ENCODE data around the gene LPP. TPM values are rescaled to one million over a fixed set of nuclear protein-coding genes. Genes with fewer than 3 reads are reported as not detected.

The LPP gene
- total and polyA plus RNA-seq, 2 of the 13 experiments (the other 11 are each of a cell fraction or from before 2014, with no cell fraction given), result 19.2 to 29.9 TPM

GRCh38 chr3:188170461-188171459 lies 16.8 kb downstream of the LPP start (continued):
- TF ChIP-seq ZNF121 (CRISPR knock-in tag; IDR thresholded peaks at IDR 0.05) (0 out of 2 replicates have a peak, but pooled peaks have one; percentile 12), ZNF780A (CRISPR knock-in tag; IDR thresholded peaks at IDR 0.05) (0 out of 2 replicates have a peak, but pooled peaks have one; percentile 65), KLF12 (CRISPR knock-in tag; IDR thresholded peaks at IDR 0.05; ENCODE audit: borderline replicate concordance) (no peak), MTF1 (CRISPR knock-in tag; IDR thresholded peaks at IDR 0.05) (no peak), GZF1 (CRISPR knock-in tag; IDR thresholded peaks at IDR 0.05) (no peak), MEIS2 (CRISPR knock-in tag; IDR thresholded peaks at IDR 0.05) (peak; percentile 62; the same call in 1 of the 2 replicates), REPIN1 (CRISPR knock-in tag; IDR thresholded peaks at IDR 0.05; ENCODE audit: borderline replicate concordance, low read depth) (peak; percentile 77; the same call in 1 of the 2 replicates), CHCHD3 (CRISPR knock-in tag; IDR thresholded peaks at IDR 0.05) (no peak), TBL1XR1 (IDR thresholded peaks at IDR 0.05; ENCODE audit: borderline replicate concordance, low read length, partially characterized antibody) (peak; percentile 53), ONECUT2 (CRISPR knock-in tag; IDR thresholded peaks at IDR 0.05) (peak; percentile 61; the same call in 1 of the 2 replicates), ZFP41 (CRISPR knock-in tag; IDR thresholded peaks at IDR 0.05; ENCODE audit: borderline replicate concordance) (no peak), ZNF253 (CRISPR knock-in tag; IDR thresholded peaks at IDR 0.05; ENCODE audit: borderline replicate concordance) (no peak), ZNF670 (CRISPR knock-in tag; IDR thresholded peaks at IDR 0.05; ENCODE audit: borderline replicate concordance) (peak; percentile 84), ZNF143 (CRISPR knock-in tag; IDR thresholded peaks at IDR 0.05) (no peak), ZMAT3 (CRISPR knock-in tag; conservative IDR thresholded peaks at IDR 0.05) (no peak), ZNF224 (CRISPR knock-in tag; IDR thresholded peaks at IDR 0.05) (no peak), EHMT2 (IDR thresholded peaks at IDR 0.05; ENCODE audit: borderline replicate concordance, low read depth, low read length) (peak; percentile 71; the same call in 1 of the 2 replicates), ZNF282 (IDR thresholded peaks at IDR 0.05; ENCODE audit: partially characterized antibody) (no peak), ZNF446 (CRISPR knock-in tag; IDR thresholded peaks at IDR 0.05) (no peak), ZNF552 (CRISPR knock-in tag; IDR thresholded peaks at IDR 0.05; ENCODE audit: borderline replicate concordance) (no peak), ZNF816 (CRISPR knock-in tag; IDR thresholded peaks at IDR 0.05; ENCODE audit: borderline replicate concordance) (peak; percentile 92; the same call in 1 of the 2 replicates), JDP2 (CRISPR knock-in tag; IDR thresholded peaks at IDR 0.05; ENCODE audit: borderline replicate concordance) (no peak; the same call in 1 of the 2 replicates), HMG20A (CRISPR knock-in tag; IDR thresholded peaks at IDR 0.05; ENCODE audit: borderline replicate concordance) (peak; percentile 97), KLF11 (CRISPR knock-in tag; IDR thresholded peaks at IDR 0.05) (peak; percentile 87; the same call in 1 of the 2 replicates), STAT5B (CRISPR knock-in tag; IDR thresholded peaks at IDR 0.05) (no peak), TRIM22 (IDR thresholded peaks at IDR 0.05) (no peak), FLYWCH1 (CRISPR knock-in tag; IDR thresholded peaks at IDR 0.05) (no peak)
